Lower lobe of right lung (tissue), 2 donors: ENCODE results near the gene ZSWIM1. TPM values are rescaled to one million over a fixed set of nuclear protein-coding genes. Genes with fewer than 3 reads are reported as not detected.

Experiments used
- ATAC-seq, 2 donors: fragments of 200-7000 bp; cut with Tn5 transposase; one replicate each; pipeline ENCODE4 v1.9.1; 2020 to 2022; ENCODE audit warnings: mild to moderate bottlenecking in 2 of 2, moderate library complexity in 2 of 2
- DNase-seq: peaks from one replicate; pipeline ENCODE4 v3.0.0-alpha.2; 2020
- H3K27ac ChIP-seq: fragments of 200-600 bp; one replicate; pipeline ENCODE4 v1.8.0; 2022
- H3K27me3 ChIP-seq: fragments of 200-600 bp; one replicate; pipeline ENCODE4 v1.8.0; 2022; ENCODE audit warnings: low read depth
- H3K36me3 ChIP-seq: fragments of 200-600 bp; one replicate; pipeline ENCODE4 v1.8.0; 2022; ENCODE audit warnings: mild to moderate bottlenecking
- H3K4me1 ChIP-seq: fragments of 200-600 bp; one replicate; pipeline ENCODE4 v1.8.0; 2022
- H3K4me3 ChIP-seq: fragments of 200-600 bp; one replicate; pipeline ENCODE4 v1.8.0; 2022; ENCODE audit warnings: mild to moderate bottlenecking
- H3K9me3 ChIP-seq: fragments of 200-600 bp; one replicate; pipeline ENCODE4 v1.8.0; 2022
- CTCF ChIP-seq: fragments of 200-600 bp; IDR thresholded peaks from one replicate; pipeline ENCODE4 v1.8.0; 2022; ENCODE audit warnings: antibody characterized with exemption, mild to moderate bottlenecking
- intact Hi-C: fragments of 100-400 bp; cut with DNase I; formaldehyde crosslinking; loops from one replicate; pipeline ENCODE4 v1.11.0; 2022
- total RNA-seq: library from RNA; stranded (reverse); fragmentation: NEBNext Ultra II Directional; extraction: Animal tissue kit (Norgen Biotek cat#: 25700); gene quantifications from one replicate; pipeline ENCODE4 v1.2.1, GENCODE V29; 2021
- donor health status: DM: no; HTN: yes; CAD: no; lungs with severe emphysema.

The ZSWIM1 gene
- total RNA-seq, 1 donor from 2014 or later: 9.6 TPM

- DNase-seq: peak; percentile 88
- peaks cover 34% of the 10 kb centered on the region for H3K4me1 ChIP-seq
- H3K36me3 ChIP-seq: peaks cover 52% of the 10 kb centered on the region
- ATAC-seq: peak; percentile 88 to 90
- H3K27me3 ChIP-seq: no peaks in the 10 kb centered on the region
- TF ChIP-seq CTCF: peak; percentile 73
- intact Hi-C loops: no loop called here
- peak overlapping the region; percentile 82 for H3K27ac ChIP-seq
- peak overlapping the region; percentile 99 for H3K4me3 ChIP-seq
- no peaks in the 10 kb centered on the region for H3K9me3 ChIP-seq
Observed at GRCh38 chr20:45890077-45890984, 9.3 kb downstream of the ZSWIM1 start.

- no peaks in the 10 kb centered on the region for H3K9me3 ChIP-seq
- H3K36me3 ChIP-seq: peaks cover 52% of the 10 kb centered on the region
- intact Hi-C loops: no loop called here
- peak within 1 kb of the TSS; percentile 99 for H3K4me3 ChIP-seq
- peak; percentile 92 to 96 for ATAC-seq
- DNase-seq: peak; percentile 95
- peak within 1 kb of the TSS; percentile 82 for H3K27ac ChIP-seq
- H3K4me1 ChIP-seq: peaks cover 34% of the 10 kb centered on the region
- no peaks in the 10 kb centered on the region for H3K27me3 ChIP-seq
- TF ChIP-seq CTCF: no peak
Observed at GRCh38 chr20:45890985-45891983, 10.3 kb downstream of the ZSWIM1 start, which contains the start of the genes CTSA and NEURL2. CTSA (plus strand) TSS chr20:45891335; CDS start chr20:45891569, 234 bp downstream. NEURL2 (minus strand) TSS chr20:45891208; CDS start chr20:45890991, 217 bp downstream.

- Histone ChIP-seq H3K36me3 (peaks cover 52% of the 10 kb centered on the region), H3K9me3 (no peaks in the 10 kb centered on the region), H3K27me3 (no peaks in the 10 kb centered on the region), H3K4me1 (peaks cover 34% of the 10 kb centered on the region), H3K27ac (peak overlapping the region; percentile 82), H3K4me3 (peak overlapping the region; percentile 99)
- peak; percentile 6 for TF ChIP-seq CTCF
- intact Hi-C loops: no loop called here
- no peak for DNase-seq
- ATAC-seq: no peak
Observed at GRCh38 chr20:45892049-45892825, 11.2 kb downstream of the ZSWIM1 start.

GRCh38 chr20:45892828-45893500, 11.9 kb downstream of the ZSWIM1 start:
- no peak for TF ChIP-seq CTCF
- H3K9me3 ChIP-seq: no peaks in the 10 kb centered on the region
- intact Hi-C loops: no loop called here
- ATAC-seq: no peak
- H3K36me3 ChIP-seq: peaks cover 57% of the 10 kb centered on the region
- no peak for DNase-seq
- H3K4me3 ChIP-seq: peak overlapping the region; percentile 6
- no peaks in the 10 kb centered on the region for H3K27me3 ChIP-seq
- H3K4me1 ChIP-seq: peaks cover 34% of the 10 kb centered on the region
- no peak overlapping the region for H3K27ac ChIP-seq
